PC-3 (cell line): ENCODE measurements around the gene DOC2B. TPM values are rescaled to one million over a fixed set of nuclear protein-coding genes. Genes with fewer than 3 reads are reported as not detected.
"Not testable (repeated sequence)": the region's sequence is repeated elsewhere in the genome, so short reads cannot be mapped to it uniquely, and the experiment has no call there.

ENCODE experiments used
- ATAC-seq: fragments of 200-7000 bp; cut with Tn5 transposase; 2 replicates; pipeline ENCODE4 v1.9.1; 2020; ENCODE audit warnings: mild to moderate bottlenecking, moderate library complexity
- BruUV-seq: library from RNA; stranded (reverse); fragments of 400-500 nt; replicated peaks from 2 replicates; lab custom pipeline; 2021; lab: Mats Ljungman, UMichigan
- CTCF ChIA-PET: fragments of 300-600 bp; sonication (Branson Sonifier 250); formaldehyde crosslinking; loops from one replicate; lab custom pipeline; 2022; ENCODE audit warnings: antibody characterized with exemption; lab: Charles Lee
- POLR2A ChIA-PET: fragments of 300-600 bp; sonication (Branson Sonifier 250); formaldehyde crosslinking; loops from one replicate; lab custom pipeline; 2022; ENCODE audit warnings: antibody characterized with exemption; ENCODE audit not compliant: unreplicated experiment; lab: Charles Lee
- DNase-seq: peaks from one replicate; pipeline ENCODE4 v3.0.0-alpha.2; 2015
- H2AFZ ChIP-seq: fragments of 300-600 bp; sonication (generic); 2 replicates; pipeline ENCODE4 v1.6.0; 2016; ENCODE audit warnings: antibody characterized with exemption, low read length
- H3F3A ChIP-seq: fragments of 300-600 bp; sonication (generic); one replicate; pipeline ENCODE4 v1.6.0; 2017; ENCODE audit warnings: antibody characterized with exemption, low read length, control low read depth, mild to moderate bottlenecking; ENCODE audit not compliant: unreplicated experiment
- H3K27ac ChIP-seq: fragments of 300-600 bp; sonication (generic); 2 replicates; pipeline ENCODE4 v1.5.1; 2016; ENCODE audit warnings: mild to moderate bottlenecking, low read length
- H3K27me3 ChIP-seq: fragments of 300-600 bp; sonication (generic); 2 replicates; pipeline ENCODE4 v1.6.1; 2016; ENCODE audit warnings: low read length, mixed read lengths
- H3K36me3 ChIP-seq: fragments of 300-600 bp; sonication (generic); 2 replicates; pipeline ENCODE4 v1.6.1; 2016; ENCODE audit warnings: low read depth, mixed run types, low read length, mixed read lengths
- H3K4me1 ChIP-seq: fragments of 300-600 bp; sonication (generic); 2 replicates; pipeline ENCODE4 v1.5.1; 2016; ENCODE audit warnings: low read length; ENCODE audit not compliant: insufficient read depth
- H3K4me2 ChIP-seq: fragments of 300-600 bp; sonication (generic); 2 replicates; pipeline ENCODE4 v1.6.0; 2016; ENCODE audit warnings: low read length
- H3K4me3 ChIP-seq: fragments of 300-600 bp; sonication (generic); 2 replicates; pipeline ENCODE4 v1.5.1; 2016; ENCODE audit warnings: mild to moderate bottlenecking, low read length, mixed read lengths
- H3K79me2 ChIP-seq: fragments of 300-600 bp; sonication (generic); 2 replicates; pipeline ENCODE4 v1.6.1; 2017; ENCODE audit warnings: low read length, mixed read lengths
- H3K9ac ChIP-seq: fragments of 300-600 bp; sonication (generic); 2 replicates; pipeline ENCODE4 v1.6.0; 2016; ENCODE audit warnings: mild to moderate bottlenecking, low read length
- H3K9me2 ChIP-seq: fragments of 300-600 bp; sonication (generic); replicated peaks from 2 replicates; pipeline ENCODE4 v1.6.1; 2016; ENCODE audit warnings: mixed run types, low read length, mixed read lengths
- H3K9me3 ChIP-seq: fragments of 300-600 bp; sonication (generic); 2 replicates; pipeline ENCODE4 v1.6.1; 2016; ENCODE audit warnings: low read length, mixed read lengths
- H4K20me1 ChIP-seq: fragments of 300-600 bp; sonication (generic); 2 replicates; pipeline ENCODE4 v1.6.1; 2016; ENCODE audit warnings: low read length, mixed read lengths
- CTCF ChIP-seq: fragments of 300-600 bp; sonication (generic); conservative IDR thresholded peaks from 2 replicates; pipeline ENCODE4 v1.5.1; 2017; ENCODE audit warnings: antibody characterized with exemption, low read depth, mild to moderate bottlenecking, low read length
- EZH2 ChIP-seq: fragments of 300-600 bp; sonication (generic); IDR thresholded peaks from one replicate; pipeline ENCODE4 v1.6.1; 2017; ENCODE audit warnings: antibody characterized with exemption, mild to moderate bottlenecking, low read length; ENCODE audit not compliant: unreplicated experiment
- EZH2phosphoT487 ChIP-seq: fragments of 300-600 bp; sonication (generic); IDR thresholded peaks from 2 replicates; pipeline ENCODE4 v1.6.1; 2018; ENCODE audit warnings: mild to moderate bottlenecking, antibody characterized with exemption, low read length, borderline replicate concordance
- intact Hi-C: fragments of 100-400 bp; cut with micrococcal nuclease; formaldehyde crosslinking; loops from 2 replicates; pipeline ENCODE4 v1.9.0; 2023
- total RNA-seq: library from RNA; depleted of rRNA; stranded (reverse); fragments of >200 nt; gene quantifications from 2 replicates; pipeline ENCODE4 v1.2.3, GENCODE V29; 2014

DOC2B gene
- total RNA-seq, 1 experiment from 2014 or later: 0.69 TPM

- no peak overlapping the region for H3K27ac ChIP-seq
- H3K4me3 ChIP-seq: no peak overlapping the region
- TF ChIP-seq CTCF: no peak
- TF ChIP-seq EZH2: no peak
- TF ChIP-seq EZH2phosphoT487: no peak
- H3K36me3 ChIP-seq: no peaks in the 10 kb centered on the region
- no peak for DNase-seq
- H3F3A ChIP-seq: no peaks in the 10 kb centered on the region
- ATAC-seq: no peak
- H3K27me3 ChIP-seq: no peaks in the 10 kb centered on the region
- H3K9me3 ChIP-seq: no peaks in the 10 kb centered on the region
- intact Hi-C loops: no loop called here
- no peaks in the 10 kb centered on the region for H3K79me2 ChIP-seq
- H3K9me2 ChIP-seq: no peaks in the 10 kb centered on the region
- H3K4me2 ChIP-seq: no peak overlapping the region
- ChIA-PET CTCF (no interaction called here), POLR2A (interaction anchor here (0.6 kb wide), 1 partner anchor 11 kb away, joined by 3 read pairs; no protein-coding TSS in a partner anchor)
- no peaks in the 10 kb centered on the region for H4K20me1 ChIP-seq
- H2AFZ ChIP-seq: no peak overlapping the region
- no peaks in the 10 kb centered on the region for H3K4me1 ChIP-seq
- no peak overlapping the region for H3K9ac ChIP-seq
- no TSS peak for BruUV-seq
These were observed 21.1 kb upstream of the DOC2B start for GRCh38 chr17:202501-202951.

- H3K9me3 ChIP-seq, CTCF ChIA-PET: not testable (repeated sequence)
These were observed 20.3 kb upstream of the DOC2B start for GRCh38 chr17:201736-202135.

GRCh38 chr17:201257-201656, 19.8 kb upstream of the DOC2B start:
- CTCF ChIA-PET, intact Hi-C loops, ATAC-seq: not testable (repeated sequence)

More at GRCh38 chr17:201736-202135, 20.3 kb upstream of the DOC2B start:
- H3K4me1 ChIP-seq, H3K27me3 ChIP-seq, H3K4me3 ChIP-seq, H3K9me2 ChIP-seq, H3K27ac ChIP-seq, BruUV-seq, DNase-seq, POLR2A ChIA-PET, intact Hi-C loops, H3K36me3 ChIP-seq, H4K20me1 ChIP-seq, H3K79me2 ChIP-seq, H3K9ac ChIP-seq, H2AFZ ChIP-seq, H3K4me2 ChIP-seq, ATAC-seq, H3F3A ChIP-seq: not testable (repeated sequence)

GRCh38 chr17:200586-200985, 19.1 kb upstream of the DOC2B start:
- Histone ChIP-seq H4K20me1 (no peaks in the 10 kb centered on the region), H2AFZ (no peak overlapping the region), H3K9me3 (no peaks in the 10 kb centered on the region), H3K27me3 (no peaks in the 10 kb centered on the region), H3K4me1 (no peaks in the 10 kb centered on the region), H3K4me2 (no peak overlapping the region), H3K4me3 (no peak overlapping the region), H3F3A (no peaks in the 10 kb centered on the region), H3K36me3 (no peaks in the 10 kb centered on the region), H3K9ac (no peak overlapping the region), H3K79me2 (no peaks in the 10 kb centered on the region), H3K27ac (no peak overlapping the region), H3K9me2 (no peaks in the 10 kb centered on the region)
- DNase-seq (no peak), ATAC-seq (no peak)
- ChIA-PET POLR2A (no interaction called here), CTCF (no interaction called here)
- intact Hi-C loops: no loop called here
- BruUV-seq: no TSS peak
- TF ChIP-seq EZH2 (no peak), CTCF (no peak), EZH2phosphoT487 (no peak)

More at GRCh38 chr17:201257-201656, 19.8 kb upstream of the DOC2B start:
- H3K36me3 ChIP-seq, H2AFZ ChIP-seq, BruUV-seq, H3K4me3 ChIP-seq, POLR2A ChIA-PET, H3K79me2 ChIP-seq, H3K4me1 ChIP-seq, H3K27ac ChIP-seq, H3F3A ChIP-seq, DNase-seq, H3K9me3 ChIP-seq, H3K9me2 ChIP-seq, H3K4me2 ChIP-seq, H4K20me1 ChIP-seq, H3K27me3 ChIP-seq, H3K9ac ChIP-seq: not testable (repeated sequence)
